ENCODE results near the gene TRPM6.

DNA sequence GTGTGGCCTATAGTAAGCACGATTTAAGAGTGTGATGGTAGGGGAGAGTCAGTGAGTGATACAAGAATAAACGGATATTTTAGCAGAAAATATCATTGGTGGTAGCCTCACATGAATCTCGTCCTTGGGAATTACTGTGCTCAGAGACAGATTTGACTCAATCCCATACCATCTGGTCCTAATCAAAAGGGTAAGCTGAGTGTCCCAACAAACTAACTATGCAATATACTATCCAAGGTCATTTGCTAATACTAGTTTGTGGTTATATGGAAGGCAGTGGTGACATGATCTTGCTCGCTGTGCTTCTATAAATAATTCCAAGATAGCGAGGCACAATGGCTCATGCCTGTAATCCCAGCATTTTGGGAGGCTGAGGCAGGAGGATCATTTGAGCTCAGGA is 103.2 kb downstream of the TRPM6 start:
- TF ChIP-seq, protein P1, sequence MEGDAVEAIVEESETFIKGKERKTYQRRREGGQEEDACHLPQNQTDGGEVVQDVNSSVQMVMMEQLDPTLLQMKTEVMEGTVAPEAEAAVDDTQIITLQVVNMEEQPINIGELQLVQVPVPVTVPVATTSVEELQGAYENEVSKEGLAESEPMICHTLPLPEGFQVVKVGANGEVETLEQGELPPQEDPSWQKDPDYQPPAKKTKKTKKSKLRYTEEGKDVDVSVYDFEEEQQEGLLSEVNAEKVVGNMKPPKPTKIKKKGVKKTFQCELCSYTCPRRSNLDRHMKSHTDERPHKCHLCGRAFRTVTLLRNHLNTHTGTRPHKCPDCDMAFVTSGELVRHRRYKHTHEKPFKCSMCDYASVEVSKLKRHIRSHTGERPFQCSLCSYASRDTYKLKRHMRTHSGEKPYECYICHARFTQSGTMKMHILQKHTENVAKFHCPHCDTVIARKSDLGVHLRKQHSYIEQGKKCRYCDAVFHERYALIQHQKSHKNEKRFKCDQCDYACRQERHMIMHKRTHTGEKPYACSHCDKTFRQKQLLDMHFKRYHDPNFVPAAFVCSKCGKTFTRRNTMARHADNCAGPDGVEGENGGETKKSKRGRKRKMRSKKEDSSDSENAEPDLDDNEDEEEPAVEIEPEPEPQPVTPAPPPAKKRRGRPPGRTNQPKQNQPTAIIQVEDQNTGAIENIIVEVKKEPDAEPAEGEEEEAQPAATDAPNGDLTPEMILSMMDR (conservative IDR thresholded peaks at IDR 0.05; ENCODE audit: low read length) = no peak
- TF ChIP-seq EZH2phosphoT487 (IDR thresholded peaks at IDR 0.05; ENCODE audit: borderline replicate concordance, low read depth, low read length) = no peak

All from OCI-LY7 (cell line).